Neural progenitor cell (in vitro differentiated cells): ENCODE measurements around the gene TMX2. TPM values are rescaled to one million over a fixed set of nuclear protein-coding genes. Genes with fewer than 3 reads are reported as not detected.
A peak's percentile ranks its signal among the peaks of the same experiment; 100 is the strongest.

Source experiments
- DNase-seq: peaks from one replicate; pipeline ENCODE4 v3.0.0-alpha.2; 2016; ENCODE audit warnings: low spot score
- H2AFZ ChIP-seq: fragments of 200-600 bp; sonication (generic); replicated peaks from 2 replicates; pipeline ENCODE4 v1.6.1; 2016; ENCODE audit warnings: antibody characterized with exemption
- H3F3A ChIP-seq: fragments of 200-600 bp; sonication (generic); 2 replicates; pipeline ENCODE4 v1.6.1; 2016; ENCODE audit warnings: antibody characterized with exemption, low read depth
- H3K27ac ChIP-seq: fragments of 200-600 bp; sonication (generic); 2 replicates; pipeline ENCODE4 v1.5.1; 2016; ENCODE audit warnings: mild to moderate bottlenecking
- H3K27me3 ChIP-seq: fragments of 200-600 bp; sonication (generic); 2 replicates; pipeline ENCODE4 v1.6.1; 2016; ENCODE audit warnings: mild to moderate bottlenecking, moderate library complexity
- H3K36me3 ChIP-seq: fragments of 200-600 bp; sonication (generic); 2 replicates; pipeline ENCODE4 v1.5.1; 2016
- H3K4me1 ChIP-seq: fragments of 200-600 bp; sonication (generic); 2 replicates; pipeline ENCODE4 v1.6.1; 2016; ENCODE audit warnings: mixed run types
- H3K4me2 ChIP-seq: fragments of 200-600 bp; sonication (generic); 2 replicates; pipeline ENCODE4 v1.6.1; 2016
- H3K4me3 ChIP-seq: fragments of 200-600 bp; sonication (generic); 2 replicates; pipeline ENCODE4 v1.5.1; 2016
- H3K79me2 ChIP-seq: fragments of 200-600 bp; sonication (generic); 2 replicates; pipeline ENCODE4 v1.6.1; 2016; ENCODE audit warnings: low read depth
- H3K9ac ChIP-seq: fragments of 200-600 bp; sonication (generic); 2 replicates; pipeline ENCODE4 v1.6.1; 2016
- H3K9me3 ChIP-seq: fragments of 200-600 bp; sonication (generic); 2 replicates; pipeline ENCODE4 v1.5.1; 2016; ENCODE audit warnings: low read depth
- H4K20me1 ChIP-seq: fragments of 200-600 bp; sonication (generic); 2 replicates; pipeline ENCODE4 v1.6.1; 2016; ENCODE audit warnings: low read depth
- H3K27ac Mint-ChIP-seq: 3 replicates; pipeline ENCODE4 v1.8.0; 2021; ENCODE audit warnings: mixed read lengths
- H3K27me3 Mint-ChIP-seq: 2 replicates; pipeline ENCODE4 v1.8.0; 2022; ENCODE audit warnings: low read depth, mild to moderate bottlenecking, inconsistent platforms, moderate library complexity, mixed read lengths; ENCODE audit not compliant: insufficient read depth
- H3K36me3 Mint-ChIP-seq: 3 replicates; pipeline ENCODE4 v1.8.0; 2021; ENCODE audit warnings: mixed read lengths
- H3K4me1 Mint-ChIP-seq: 3 replicates; pipeline ENCODE4 v1.8.0; 2021; ENCODE audit warnings: mixed read lengths
- H3K4me3 Mint-ChIP-seq: 3 replicates; pipeline ENCODE4 v1.8.0; 2021; ENCODE audit warnings: mild to moderate bottlenecking, moderate library complexity, mixed read lengths
- H3K9me3 Mint-ChIP-seq: 3 replicates; pipeline ENCODE4 v1.8.0; 2020; ENCODE audit warnings: mixed read lengths
- CTCF ChIP-seq: fragments of 200-600 bp; sonication (generic); IDR thresholded peaks from 2 replicates; pipeline ENCODE4 v1.5.1; 2017; ENCODE audit warnings: antibody characterized with exemption, mild to moderate bottlenecking
- EZH2 ChIP-seq: fragments of 200-600 bp; sonication (generic); IDR thresholded peaks from 2 replicates; pipeline ENCODE4 v1.6.1; 2017; ENCODE audit warnings: antibody characterized with exemption, mild to moderate bottlenecking, moderate library complexity
- EZH2phosphoT487 ChIP-seq: fragments of 200-600 bp; sonication (generic); IDR thresholded peaks from 2 replicates; pipeline ENCODE4 v1.6.1; 2017; ENCODE audit warnings: antibody characterized with exemption
- total RNA-seq: library from RNA; depleted of rRNA; stranded (reverse); fragments of >200 nt; gene quantifications from 2 replicates; pipeline ENCODE4 v1.2.3, GENCODE V29; 2015; ENCODE audit warnings: low replicate concordance

Gene TMX2
- total RNA-seq, 1 donor from 2014 or later, result 66.5 TPM

- peak overlapping the region; percentile 84 for H3K4me2 ChIP-seq
- H3K36me3 ChIP-seq, result no peaks in the 10 kb centered on the region
- H3K27me3 ChIP-seq, result no peaks in the 10 kb centered on the region
- H3K36me3 Mint-ChIP-seq, result peaks cover 7% of the 10 kb centered on the region
- H3K27ac Mint-ChIP-seq, result peak overlapping the region; percentile 100
- peaks cover 83% of the 10 kb centered on the region for H3F3A ChIP-seq
- no peaks in the 10 kb centered on the region for H3K9me3 ChIP-seq
- H3K4me3 ChIP-seq, result peak overlapping the region; percentile 26
- peak overlapping the region; percentile 98 for H3K27ac ChIP-seq
- H3K4me1 ChIP-seq, result peaks cover 76% of the 10 kb centered on the region
- H3K9ac ChIP-seq, result peak overlapping the region; percentile 34
- no peaks in the 10 kb centered on the region for H3K27me3 Mint-ChIP-seq
- peak overlapping the region; percentile 77 for H3K4me3 Mint-ChIP-seq
- H3K79me2 ChIP-seq, result peaks cover 93% of the 10 kb centered on the region
- no peaks in the 10 kb centered on the region for H3K9me3 Mint-ChIP-seq
- DNase-seq, result peak; percentile 73
- TF ChIP-seq EZH2phosphoT487, result no peak
- TF ChIP-seq EZH2, result peak; percentile 21
- H4K20me1 ChIP-seq, result peaks cover 93% of the 10 kb centered on the region
- peaks cover 66% of the 10 kb centered on the region for H3K4me1 Mint-ChIP-seq
- H2AFZ ChIP-seq, result no peak overlapping the region
These were observed 65.5 kb downstream of the TMX2 start for GRCh38 chr11:57777969-57778317.

GRCh38 chr11:57778318-57779037 is 66.1 kb downstream of the TMX2 start:
- H3K9ac ChIP-seq, result peak overlapping the region; percentile 34
- H3K4me2 ChIP-seq, result peak overlapping the region; percentile 84
- no peaks in the 10 kb centered on the region for H3K27me3 Mint-ChIP-seq
- no peaks in the 10 kb centered on the region for H3K36me3 ChIP-seq
- H3K27me3 ChIP-seq, result no peaks in the 10 kb centered on the region
- TF ChIP-seq CTCF (no peak), EZH2 (peak; percentile 13)
- peaks cover 93% of the 10 kb centered on the region for H3K79me2 ChIP-seq
- peak overlapping the region; percentile 98 for H3K27ac ChIP-seq
- no peaks in the 10 kb centered on the region for H3K9me3 ChIP-seq
- peaks cover 88% of the 10 kb centered on the region for H4K20me1 ChIP-seq
- peak overlapping the region; percentile 100 for H3K27ac Mint-ChIP-seq
- peaks cover 76% of the 10 kb centered on the region for H3K4me1 ChIP-seq
- H3K4me1 Mint-ChIP-seq, result peaks cover 66% of the 10 kb centered on the region
- H3K4me3 Mint-ChIP-seq, result peak overlapping the region; percentile 77
- peaks cover 7% of the 10 kb centered on the region for H3K36me3 Mint-ChIP-seq
- H3K9me3 Mint-ChIP-seq, result no peaks in the 10 kb centered on the region
- H3F3A ChIP-seq, result peaks cover 83% of the 10 kb centered on the region
- peak overlapping the region; percentile 26 for H3K4me3 ChIP-seq
- H2AFZ ChIP-seq, result no peak overlapping the region
- DNase-seq, result peak; percentile 87

- H3K36me3 ChIP-seq, result no peaks in the 10 kb centered on the region
- H3K9me3 ChIP-seq, result no peaks in the 10 kb centered on the region
- H3K36me3 Mint-ChIP-seq, result peaks cover 7% of the 10 kb centered on the region
- peak overlapping the region; percentile 96 for H3K27ac Mint-ChIP-seq
- H3K4me2 ChIP-seq, result peak overlapping the region; percentile 84
- H3K9me3 Mint-ChIP-seq, result no peaks in the 10 kb centered on the region
- peaks cover 73% of the 10 kb centered on the region for H3K4me1 ChIP-seq
- TF ChIP-seq EZH2phosphoT487, result no peak
- no peak for TF ChIP-seq EZH2
- no peak for TF ChIP-seq CTCF
- peaks cover 93% of the 10 kb centered on the region for H3K79me2 ChIP-seq
- H3K4me1 Mint-ChIP-seq, result peaks cover 64% of the 10 kb centered on the region
- H3K27me3 Mint-ChIP-seq, result no peaks in the 10 kb centered on the region
- H4K20me1 ChIP-seq, result peaks cover 80% of the 10 kb centered on the region
- H3F3A ChIP-seq, result peaks cover 75% of the 10 kb centered on the region
- H3K4me3 ChIP-seq, result peak overlapping the region; percentile 26
- H3K4me3 Mint-ChIP-seq, result peak overlapping the region; percentile 77
- H3K27ac ChIP-seq, result peak overlapping the region; percentile 98
- no peak overlapping the region for H3K9ac ChIP-seq
- no peak overlapping the region for H2AFZ ChIP-seq
- peak; percentile 60 for DNase-seq
- no peaks in the 10 kb centered on the region for H3K27me3 ChIP-seq
These were observed 66.9 kb downstream of the TMX2 start for GRCh38 chr11:57779276-57779675.

GRCh38 chr11:57781529-57781943 is 69.1 kb downstream of the TMX2 start:
- Histone ChIP-seq H3K4me1 (peaks cover 56% of the 10 kb centered on the region), H3K9ac (no peak overlapping the region), H3K36me3 (no peaks in the 10 kb centered on the region), H3K9me3 (no peaks in the 10 kb centered on the region), H4K20me1 (peaks cover 78% of the 10 kb centered on the region), H2AFZ (no peak overlapping the region), H3F3A (peaks cover 53% of the 10 kb centered on the region), H3K27me3 (no peaks in the 10 kb centered on the region), H3K79me2 (peaks cover 93% of the 10 kb centered on the region), H3K27ac (peak overlapping the region; percentile 74), H3K4me3 (no peak overlapping the region), H3K4me2 (peak overlapping the region; percentile 64)
- Mint-ChIP-seq H3K36me3 (peaks cover 9% of the 10 kb centered on the region), H3K9me3 (no peaks in the 10 kb centered on the region), H3K4me3 (peak overlapping the region; percentile 27), H3K4me1 (peaks cover 46% of the 10 kb centered on the region), H3K27ac (peak overlapping the region; percentile 54), H3K27me3 (peaks cover 5% of the 10 kb centered on the region)
- TF ChIP-seq CTCF, result no peak
- no peak for TF ChIP-seq EZH2
- no peak for TF ChIP-seq EZH2phosphoT487
- peak; percentile 47 for DNase-seq
